Bladder microvascular endothelial cell (primary cell): ENCODE data around the gene LRIG3. TPM values are rescaled to one million over a fixed set of nuclear protein-coding genes. Genes with fewer than 3 reads are reported as not detected.

Source experiments
- total RNA-seq: library from RNA; depleted of rRNA; stranded (reverse); fragments of >200 nt; gene quantifications from 2 replicates; pipeline ENCODE4 v1.2.3, GENCODE V29; 2014

Gene LRIG3
- total RNA-seq = 22.5 and 71.9 TPM in 2 replicates

GRCh38 chr12:58920102-58920960, at the start of gene LRIG3:
TSS of gene LRIG3 (minus strand) at chr12:58920504. CDS start at chr12:58920235, 269 bp downstream.

